ENCODE measurements around the gene NKX2-1.
"Not testable (repeated sequence)": the region's sequence is repeated elsewhere in the genome, so short reads cannot be mapped to it uniquely, and the experiment has no call there.

The NKX2-1 gene

DNA sequence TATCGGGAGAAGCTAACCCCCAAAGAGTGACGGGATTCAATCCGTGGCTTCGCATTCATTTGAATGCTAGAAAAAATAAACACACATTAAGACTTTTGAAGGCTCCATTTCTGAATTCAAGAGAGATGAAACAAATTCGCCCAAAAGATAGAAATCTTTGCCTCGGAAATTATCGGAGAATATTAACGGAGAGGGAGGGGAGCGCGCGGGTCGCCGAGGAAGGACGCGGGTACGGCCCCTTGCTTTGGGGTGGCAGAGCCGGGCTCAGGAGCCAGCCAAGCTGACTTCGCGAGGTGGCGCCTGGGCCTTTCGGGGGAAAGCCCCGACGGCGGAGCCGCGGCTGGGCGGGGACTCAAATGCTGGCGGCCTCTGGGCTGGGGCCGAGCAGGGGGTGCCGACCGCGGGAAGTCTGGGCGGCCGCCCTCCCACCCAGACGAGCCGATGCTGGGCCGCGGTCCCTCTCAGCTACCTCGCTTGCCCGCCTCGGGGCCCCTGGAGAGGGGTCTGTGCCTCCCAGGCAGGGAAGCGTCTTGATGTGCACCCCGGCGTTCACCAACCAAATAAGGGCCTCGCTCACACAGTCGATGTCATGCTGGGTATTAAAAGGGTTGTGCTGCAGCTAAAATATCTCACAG is 14.7 kb downstream of the NKX2-1 start:
- DNase-seq (ENCODE audit: low spot score) = no peak

DNA sequence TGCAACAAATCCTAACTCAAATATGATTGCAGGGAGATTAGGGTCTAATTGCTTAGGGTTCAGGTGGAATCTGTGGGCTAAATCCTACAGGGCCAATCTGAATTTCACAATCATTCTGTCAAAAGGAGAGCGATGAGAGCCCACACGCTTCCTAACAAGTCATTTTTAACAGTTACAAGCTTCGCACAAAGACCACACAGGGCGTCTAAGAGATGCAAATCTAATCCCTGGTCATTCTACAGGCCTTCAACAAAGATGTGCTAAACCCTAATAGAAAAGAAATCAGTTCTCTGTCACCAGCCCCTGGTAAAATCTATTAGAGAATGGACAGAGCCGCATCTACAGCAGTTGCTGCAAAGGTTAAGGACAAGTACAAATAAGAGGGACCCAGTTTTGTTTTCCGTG is 15.3 kb downstream of the NKX2-1 start:
- DNase-seq (ENCODE audit: low spot score) = no peak

DNA sequence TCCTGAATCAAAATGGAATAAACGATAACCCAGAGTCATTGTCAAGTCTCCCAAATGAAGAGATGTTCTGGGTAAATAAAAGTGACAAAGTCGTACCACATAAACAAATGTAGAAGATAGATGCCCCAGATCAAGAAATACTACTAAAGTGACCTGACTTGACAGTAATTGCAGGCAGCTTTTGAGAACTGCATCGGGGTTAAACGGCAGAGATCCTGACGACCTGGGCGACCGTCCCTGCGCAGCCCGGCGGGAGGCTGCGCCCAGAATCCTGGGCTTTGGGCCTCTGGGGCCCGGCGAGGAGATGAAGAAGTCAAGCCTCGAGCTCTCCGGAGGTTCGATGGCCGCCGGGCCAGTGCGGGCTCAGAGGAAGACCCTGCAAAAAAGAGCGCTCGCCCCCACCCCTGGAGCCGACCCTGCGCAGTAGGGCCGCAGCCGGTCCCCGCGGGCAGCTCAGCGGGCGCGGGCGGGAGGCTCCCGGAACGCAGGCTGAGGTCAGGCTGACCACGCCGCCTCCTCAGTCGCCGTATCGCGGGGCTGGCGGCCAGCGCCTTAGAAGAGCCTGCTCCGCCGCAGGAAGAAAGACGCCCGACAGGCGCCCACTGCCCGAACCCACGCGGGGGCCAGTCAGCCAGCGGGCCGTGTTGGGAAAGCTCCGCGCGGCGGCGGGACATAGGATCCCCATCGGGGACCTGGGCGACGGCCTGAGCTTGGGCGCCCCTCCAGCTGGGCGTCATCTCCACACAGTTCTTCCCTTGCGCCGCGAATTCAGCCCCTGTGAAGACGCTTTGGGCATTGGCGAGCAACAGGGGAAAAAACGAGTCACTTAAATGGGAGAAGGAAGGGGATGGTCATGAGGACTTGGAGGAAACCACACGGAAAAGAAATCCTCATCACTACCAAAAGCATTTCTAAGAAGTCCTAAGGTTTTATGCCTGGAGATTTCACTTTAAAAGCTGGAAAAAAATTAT is 16.0 kb downstream of the NKX2-1 start:
- no peak for DNase-seq (ENCODE audit: low spot score)

DNA sequence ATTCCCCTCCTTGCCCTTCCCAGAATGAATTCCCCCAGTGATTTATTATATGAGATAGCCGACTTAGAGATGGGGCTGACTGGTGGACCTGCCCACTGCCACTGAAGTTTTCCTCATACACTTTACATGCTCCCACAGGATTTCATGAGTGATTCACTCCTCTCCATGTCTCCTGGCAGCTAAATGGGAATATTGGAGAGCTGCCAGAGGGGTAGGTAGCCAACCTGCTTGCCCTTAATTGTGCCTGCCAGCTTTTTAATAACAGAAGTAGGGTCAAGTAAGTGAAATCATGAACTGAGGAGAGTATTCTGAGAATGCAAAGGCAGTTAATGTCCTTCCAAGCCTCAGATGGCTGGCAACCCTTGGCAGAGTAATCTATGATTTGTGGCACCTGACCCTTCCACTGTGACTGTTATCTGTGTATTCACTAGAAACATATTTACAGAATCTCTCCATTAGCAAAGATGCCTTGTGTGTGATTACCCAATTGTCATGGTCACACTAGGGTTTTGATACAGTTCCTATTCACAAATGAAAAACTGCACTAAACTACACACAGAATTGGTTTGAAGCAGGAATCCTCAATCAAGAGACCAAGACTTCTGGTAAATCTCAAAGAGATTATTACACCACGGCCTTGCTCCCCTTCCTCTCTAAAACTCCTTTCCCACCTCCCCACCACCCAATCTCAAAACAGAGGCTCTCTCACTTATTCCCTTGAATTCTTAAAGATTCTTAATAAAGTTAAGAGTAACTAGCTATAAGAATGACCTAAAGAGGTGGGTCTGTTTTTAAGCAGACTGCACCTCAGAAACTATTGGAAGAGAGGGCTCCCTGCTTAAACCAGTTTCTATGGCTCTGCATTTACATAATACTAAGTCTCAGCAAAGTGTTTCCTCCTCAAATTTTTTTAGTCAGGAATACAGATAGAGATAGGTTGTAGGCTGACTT is 17.2 kb downstream of the NKX2-1 start:
- no peak for DNase-seq (ENCODE audit: low spot score)

DNA sequence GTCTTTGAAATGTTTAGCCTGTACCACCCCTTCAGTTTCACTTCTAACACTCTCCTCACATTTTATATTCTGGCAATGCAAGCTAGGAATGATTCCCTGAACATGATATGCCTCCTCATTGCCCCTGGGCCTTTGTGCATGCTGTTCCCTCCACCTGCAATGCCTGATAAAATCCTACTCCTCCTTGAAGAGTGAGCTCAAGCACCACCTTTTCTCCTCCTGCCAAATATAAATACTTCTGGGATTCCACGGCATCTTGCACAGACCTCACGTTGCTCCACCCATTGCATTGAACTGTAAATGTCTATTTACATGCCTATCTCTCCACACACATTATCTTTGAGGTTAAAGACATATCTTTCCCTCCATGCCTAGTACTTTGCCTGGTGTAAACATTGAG is 21.1 kb downstream of the NKX2-1 start:
- DNase-seq (ENCODE audit: low spot score) = no peak

DNA sequence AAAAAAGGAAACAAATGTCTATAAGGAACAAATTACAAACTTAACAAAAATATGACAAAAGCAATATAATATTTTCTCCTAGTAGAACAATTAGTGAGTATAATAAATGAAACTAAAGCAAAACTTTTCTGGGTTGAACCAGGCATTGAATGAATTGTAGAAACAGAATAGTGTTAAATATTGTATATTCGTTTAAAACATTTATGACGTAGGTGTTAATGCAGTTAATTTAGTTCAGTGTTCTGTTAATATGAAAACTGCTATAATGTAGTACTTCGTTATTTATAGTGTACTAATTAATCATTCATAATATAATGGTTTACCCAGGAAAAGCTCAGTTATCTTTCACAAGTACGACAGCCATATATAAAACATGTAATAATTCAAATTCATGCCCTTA is 23.7 kb downstream of the NKX2-1 start:
- DNase-seq (ENCODE audit: low spot score) = no peak

DNA sequence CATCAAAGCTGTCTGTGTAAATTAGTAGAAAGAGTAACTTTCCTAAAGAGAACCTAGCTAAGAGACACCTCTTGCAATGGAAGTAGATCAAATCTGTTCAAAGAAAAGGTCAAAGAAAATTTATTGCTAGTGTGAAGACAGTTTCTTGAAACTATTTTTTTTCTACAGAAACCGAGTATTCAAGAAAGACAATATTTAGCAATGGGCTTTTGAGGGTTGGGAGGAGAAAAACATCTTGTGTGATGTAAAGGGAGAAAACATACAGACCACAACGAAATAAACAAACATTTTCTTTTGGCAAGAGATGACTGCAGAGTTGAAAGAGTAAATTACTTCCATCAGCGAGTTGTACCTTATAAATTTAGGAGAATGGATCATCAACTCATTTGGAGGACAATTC is 24.4 kb downstream of the NKX2-1 start:
- no peak for DNase-seq (ENCODE audit: low spot score)

DNA sequence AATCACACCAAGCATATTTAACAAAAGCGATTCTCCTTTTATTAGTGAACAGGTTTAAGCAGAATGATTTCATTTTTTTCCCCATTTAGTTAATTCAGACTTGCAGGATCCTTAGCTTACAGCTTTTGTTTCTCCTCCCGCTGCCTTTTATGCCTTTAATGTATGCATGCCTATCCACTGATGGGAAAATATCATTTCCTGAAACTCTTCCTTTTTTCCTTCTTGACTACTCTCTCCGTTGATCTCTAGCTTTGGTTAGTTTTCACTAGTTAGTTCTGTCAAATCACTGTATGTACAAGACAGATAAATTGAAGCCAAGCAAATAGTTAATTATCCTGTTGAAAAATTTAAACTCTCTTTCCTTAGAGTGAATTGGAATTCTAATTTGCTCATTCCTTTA is 26.3 kb downstream of the NKX2-1 start:
- DNase-seq (ENCODE audit: low spot score) = no peak

DNA sequence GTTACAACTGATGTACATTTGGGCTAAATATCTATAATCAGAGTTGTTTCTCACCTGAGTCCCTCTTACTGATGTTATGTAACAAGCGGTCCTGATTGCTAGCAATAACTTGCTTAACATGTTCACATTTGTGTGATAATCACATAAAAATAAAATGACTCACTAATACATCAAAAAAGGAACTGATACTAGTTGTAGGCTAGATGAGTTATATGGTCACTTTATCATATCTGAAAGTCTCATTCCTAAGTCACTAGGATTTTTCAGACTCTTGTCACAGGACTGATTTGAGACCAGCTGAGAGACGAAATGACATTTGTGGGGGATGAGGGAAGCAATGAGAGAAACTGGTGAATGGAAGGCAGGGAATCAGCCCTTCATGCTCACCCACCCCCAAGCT is 34.3 kb downstream of the NKX2-1 start:
- DNase-seq (ENCODE audit: low spot score) = no peak

DNA sequence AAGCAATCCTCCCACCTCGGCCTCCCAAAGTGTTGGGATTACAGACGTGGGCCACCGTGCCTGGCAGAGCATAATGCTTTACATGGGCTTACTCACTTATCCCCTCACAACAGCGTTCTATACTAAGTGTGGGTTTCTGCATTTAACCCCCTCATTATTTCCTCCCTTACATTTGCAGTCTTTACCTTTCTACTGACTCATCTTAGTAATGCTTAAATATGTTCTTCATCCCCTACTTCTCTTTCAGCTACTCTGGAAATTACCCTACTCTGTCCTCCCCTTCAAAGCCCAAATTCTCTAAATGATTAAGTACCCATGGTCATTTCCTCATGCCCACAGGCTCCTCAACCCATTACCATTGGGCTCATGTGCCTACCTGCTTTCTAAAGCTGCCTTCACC is 40.7 kb downstream of the NKX2-1 start:
- no peak for DNase-seq (ENCODE audit: low spot score)

DNA sequence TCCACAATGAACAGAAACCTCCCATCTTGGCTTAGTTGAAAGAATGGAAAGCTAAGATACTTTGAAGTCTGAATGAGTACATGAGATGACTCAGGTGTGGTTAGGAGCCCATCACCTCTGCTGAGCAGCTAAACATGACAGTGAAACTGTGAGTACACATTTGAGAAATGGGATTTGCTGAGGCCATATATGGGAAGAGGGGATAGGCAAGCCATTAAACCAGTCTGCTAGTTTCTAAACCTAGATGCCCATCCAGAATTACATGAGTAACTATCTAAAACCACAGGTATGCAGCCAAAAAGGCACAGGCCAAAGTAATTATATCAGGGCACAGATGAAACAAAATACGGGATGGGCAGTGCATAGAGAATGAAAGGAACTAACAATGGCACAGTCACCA is 41.2 kb downstream of the NKX2-1 start:
- no peak for DNase-seq (ENCODE audit: low spot score)

DNA sequence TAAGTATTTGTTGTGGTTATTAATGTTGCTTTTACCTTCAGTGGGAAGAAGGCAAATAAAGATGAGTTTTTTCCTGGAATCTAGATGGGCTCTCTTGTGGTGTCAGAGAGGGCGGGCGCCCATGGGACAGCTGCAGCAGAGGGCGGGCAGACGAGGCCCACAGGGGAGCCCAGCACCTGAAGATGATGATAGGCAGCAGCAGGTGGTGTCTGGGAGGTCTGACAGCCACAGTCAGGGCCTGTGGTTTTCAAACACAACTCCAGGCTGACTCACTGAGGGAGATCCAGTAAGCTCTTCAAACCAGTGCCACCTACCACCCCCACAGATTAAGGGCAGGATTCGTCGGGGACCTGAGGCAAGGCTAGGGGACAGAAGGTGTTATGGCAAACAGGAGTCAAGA is 42.8 kb downstream of the NKX2-1 start:
- no peak for DNase-seq (ENCODE audit: low spot score)

DNA sequence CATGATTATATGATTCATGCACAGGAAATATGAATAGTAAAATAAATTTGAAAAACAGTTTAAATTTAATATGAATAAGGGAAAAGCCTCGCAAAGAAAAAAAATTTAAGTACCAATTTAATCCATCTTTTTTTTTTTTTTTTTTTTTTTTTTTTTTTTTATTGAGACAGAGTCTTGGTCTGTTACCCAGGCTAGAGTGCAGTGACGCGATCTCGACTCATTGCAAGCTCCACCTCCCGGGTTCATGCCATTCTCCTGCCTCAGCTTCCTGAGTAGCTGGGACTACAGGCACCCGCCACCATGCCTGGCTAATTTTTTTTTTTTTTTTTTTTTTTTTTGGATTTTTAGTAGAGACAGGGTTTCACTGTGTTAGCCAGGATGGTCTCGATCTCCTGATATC is 44.0 kb downstream of the NKX2-1 start:
- DNase-seq (ENCODE audit: low spot score) = not testable (repeated sequence)

DNA sequence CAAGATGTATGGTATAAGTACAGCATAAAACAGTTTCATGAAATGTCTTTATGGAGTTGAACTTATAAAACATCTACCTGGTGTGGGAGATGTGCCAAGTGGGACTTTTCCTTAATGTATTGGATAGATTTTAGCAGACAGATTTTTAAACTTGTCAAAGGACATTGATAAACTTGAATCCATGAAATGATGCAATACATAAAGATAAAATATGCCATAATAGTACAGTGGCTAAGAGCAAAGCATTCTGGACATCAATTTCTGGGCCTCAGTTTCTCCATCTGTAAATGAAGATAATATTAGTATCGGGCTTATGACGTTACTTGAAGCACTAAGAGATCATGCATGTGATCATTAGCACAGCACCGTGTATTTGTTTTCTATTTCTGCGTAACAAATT is 45.4 kb downstream of the NKX2-1 start:
- no peak for DNase-seq (ENCODE audit: low spot score)

DNA sequence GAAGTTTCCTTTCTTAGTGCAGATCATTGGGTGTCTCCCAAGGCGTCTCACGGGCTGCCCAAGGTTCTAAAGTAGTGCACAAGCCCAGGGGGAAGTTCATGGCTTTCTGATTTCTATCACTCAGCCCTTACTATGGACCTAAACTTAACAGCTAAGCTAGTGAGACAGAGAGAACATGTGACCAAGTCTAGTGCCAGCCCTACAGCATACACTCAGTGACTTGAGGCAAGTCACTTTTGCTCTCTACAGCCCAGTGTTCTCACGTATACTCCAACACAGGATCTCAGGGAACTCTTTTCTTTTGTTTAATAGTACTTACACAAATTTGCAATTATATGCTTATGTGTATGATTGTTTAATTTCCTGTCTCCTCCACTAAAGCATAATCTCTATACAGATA is 48.6 kb downstream of the NKX2-1 start:
- DNase-seq (ENCODE audit: low spot score) = no peak

DNA sequence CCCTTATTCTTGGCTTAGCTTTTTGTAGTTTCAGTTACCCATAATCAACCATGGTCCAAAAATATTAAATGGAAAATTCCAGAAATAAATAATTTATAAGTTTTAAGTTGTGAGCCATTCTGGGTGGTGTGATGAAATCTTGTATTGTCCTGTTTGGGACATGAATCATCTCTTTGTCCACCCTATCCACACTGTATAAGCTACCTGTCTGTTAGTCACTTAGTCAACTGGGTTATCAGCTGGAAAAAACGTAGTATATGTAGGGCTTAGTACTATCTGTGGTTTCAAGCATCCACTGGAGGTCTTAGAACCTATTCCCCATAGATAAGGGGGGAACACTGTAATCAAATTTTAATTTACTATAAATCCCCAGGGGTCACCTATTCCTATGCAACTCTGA is 52.7 kb downstream of the NKX2-1 start:
- DNase-seq (ENCODE audit: low spot score) = no peak
